ENCODE results near the gene MORN4.

GRCh38 chr10:97664282-97664850 lies 31.1 kb upstream of the MORN4 start:
- TF ChIP-seq POLR2AphosphoS5 (IDR thresholded peaks at IDR 0.05; ENCODE audit: low read depth, low read length) (no peak), SIN3A (IDR thresholded peaks at IDR 0.05; ENCODE audit: borderline replicate concordance, insufficient read depth, low read length) (no peak)
